ENCODE results near the gene SNCB. TPM values are rescaled to one million over a fixed set of nuclear protein-coding genes. Genes with fewer than 3 reads are reported as not detected.

Gene SNCB
- total RNA-seq, 1 experiment from 2014 or later = not detected

DNA sequence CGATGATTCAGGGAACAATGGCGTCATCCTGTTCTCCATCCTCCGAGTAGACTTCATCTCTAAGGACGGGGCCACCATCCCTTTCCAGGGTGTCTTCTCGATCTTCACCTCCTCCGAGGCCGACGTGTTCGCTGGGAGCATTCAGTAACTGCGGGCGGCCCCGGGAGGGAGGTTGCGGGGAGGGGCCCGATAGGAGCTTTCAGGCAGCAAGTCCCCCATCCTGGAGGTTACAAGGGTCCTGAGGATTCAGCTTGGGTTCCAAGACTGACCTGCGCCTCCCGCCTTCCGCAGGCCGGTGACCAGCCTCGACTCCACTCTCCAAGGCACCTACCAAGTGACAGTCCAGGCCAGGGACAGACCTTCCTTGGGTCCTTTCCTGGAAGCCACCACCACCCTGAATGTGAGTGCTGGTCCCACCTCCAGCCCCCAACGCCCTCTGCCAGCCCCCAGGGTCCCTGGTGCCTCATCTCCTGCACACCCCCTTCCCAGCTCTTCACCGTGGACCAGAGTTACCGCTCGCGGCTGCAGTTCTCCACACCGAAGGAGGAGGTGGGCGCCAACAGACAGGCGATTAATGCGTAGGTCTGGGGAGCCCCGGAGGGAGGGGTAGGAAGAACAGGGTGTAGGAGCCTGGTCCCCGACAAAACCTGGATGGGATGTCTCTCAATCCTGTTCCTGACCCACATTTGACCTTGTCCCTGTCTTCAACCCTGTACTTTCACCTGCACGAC lies 41.1 kb downstream of the SNCB start (continued):
- TF ChIP-seq, protein P1, sequence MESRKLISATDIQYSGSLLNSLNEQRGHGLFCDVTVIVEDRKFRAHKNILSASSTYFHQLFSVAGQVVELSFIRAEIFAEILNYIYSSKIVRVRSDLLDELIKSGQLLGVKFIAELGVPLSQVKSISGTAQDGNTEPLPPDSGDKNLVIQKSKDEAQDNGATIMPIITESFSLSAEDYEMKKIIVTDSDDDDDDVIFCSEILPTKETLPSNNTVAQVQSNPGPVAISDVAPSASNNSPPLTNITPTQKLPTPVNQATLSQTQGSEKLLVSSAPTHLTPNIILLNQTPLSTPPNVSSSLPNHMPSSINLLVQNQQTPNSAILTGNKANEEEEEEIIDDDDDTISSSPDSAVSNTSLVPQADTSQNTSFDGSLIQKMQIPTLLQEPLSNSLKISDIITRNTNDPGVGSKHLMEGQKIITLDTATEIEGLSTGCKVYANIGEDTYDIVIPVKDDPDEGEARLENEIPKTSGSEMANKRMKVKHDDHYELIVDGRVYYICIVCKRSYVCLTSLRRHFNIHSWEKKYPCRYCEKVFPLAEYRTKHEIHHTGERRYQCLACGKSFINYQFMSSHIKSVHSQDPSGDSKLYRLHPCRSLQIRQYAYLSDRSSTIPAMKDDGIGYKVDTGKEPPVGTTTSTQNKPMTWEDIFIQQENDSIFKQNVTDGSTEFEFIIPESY (IDR thresholded peaks at IDR 0.05; ENCODE audit: extremely low read depth, insufficient replicate concordance, low read length) = no peak
- TF ChIP-seq, protein P2, sequence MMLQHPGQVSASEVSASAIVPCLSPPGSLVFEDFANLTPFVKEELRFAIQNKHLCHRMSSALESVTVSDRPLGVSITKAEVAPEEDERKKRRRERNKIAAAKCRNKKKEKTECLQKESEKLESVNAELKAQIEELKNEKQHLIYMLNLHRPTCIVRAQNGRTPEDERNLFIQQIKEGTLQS (IDR thresholded peaks at IDR 0.05) = no peak
- TF ChIP-seq, protein P3, sequence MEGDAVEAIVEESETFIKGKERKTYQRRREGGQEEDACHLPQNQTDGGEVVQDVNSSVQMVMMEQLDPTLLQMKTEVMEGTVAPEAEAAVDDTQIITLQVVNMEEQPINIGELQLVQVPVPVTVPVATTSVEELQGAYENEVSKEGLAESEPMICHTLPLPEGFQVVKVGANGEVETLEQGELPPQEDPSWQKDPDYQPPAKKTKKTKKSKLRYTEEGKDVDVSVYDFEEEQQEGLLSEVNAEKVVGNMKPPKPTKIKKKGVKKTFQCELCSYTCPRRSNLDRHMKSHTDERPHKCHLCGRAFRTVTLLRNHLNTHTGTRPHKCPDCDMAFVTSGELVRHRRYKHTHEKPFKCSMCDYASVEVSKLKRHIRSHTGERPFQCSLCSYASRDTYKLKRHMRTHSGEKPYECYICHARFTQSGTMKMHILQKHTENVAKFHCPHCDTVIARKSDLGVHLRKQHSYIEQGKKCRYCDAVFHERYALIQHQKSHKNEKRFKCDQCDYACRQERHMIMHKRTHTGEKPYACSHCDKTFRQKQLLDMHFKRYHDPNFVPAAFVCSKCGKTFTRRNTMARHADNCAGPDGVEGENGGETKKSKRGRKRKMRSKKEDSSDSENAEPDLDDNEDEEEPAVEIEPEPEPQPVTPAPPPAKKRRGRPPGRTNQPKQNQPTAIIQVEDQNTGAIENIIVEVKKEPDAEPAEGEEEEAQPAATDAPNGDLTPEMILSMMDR (IDR thresholded peaks at IDR 0.05 in 2 of 3, conservative IDR thresholded peaks at IDR 0.05 in 1 of 3; ENCODE audit: borderline replicate concordance in 1 of 3, insufficient read depth in 1 of 3, low read depth in 2 of 3, low read length in 2 of 3) = no peak
- TF ChIP-seq EZH2phosphoT487 (IDR thresholded peaks at IDR 0.05; ENCODE audit: borderline replicate concordance) = no peak

DNA sequence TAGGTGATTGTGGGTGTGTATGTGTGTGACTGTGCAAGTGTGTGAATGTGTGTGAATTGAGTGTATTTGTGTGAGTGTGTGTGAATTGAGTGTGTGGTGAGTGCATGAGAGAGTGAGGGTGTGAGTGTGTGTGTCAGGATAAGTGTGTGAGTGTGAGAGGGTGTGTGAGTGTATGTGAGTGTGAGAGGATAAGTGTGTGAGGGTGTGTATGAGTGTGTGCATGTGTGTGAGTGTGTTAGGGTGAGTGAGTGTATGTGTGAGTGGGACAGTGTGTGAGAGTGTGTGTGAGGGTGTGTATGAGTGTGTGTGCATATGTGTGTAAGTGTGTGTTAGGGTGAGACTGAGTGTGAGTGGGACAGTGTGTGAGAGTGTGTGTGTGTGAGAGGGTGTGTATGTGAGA lies 42.0 kb downstream of the SNCB start:
- no peak overlapping the region for H2AFZ ChIP-seq (ENCODE audit: low read depth, low read length, poor library complexity, severe bottlenecking)
- no TSS peak for BruUV-seq (replicated peaks)
- H3K4me2 ChIP-seq (ENCODE audit: low read length) = no peak overlapping the region
- ChIA-PET CTCF (no interaction called here), POLR2A (no interaction called here), RAD21 (ENCODE audit: low non-redundant PET in 1 of 2, low total read pairs in 2 of 2, uncharacterized antibody in 2 of 2, unreplicated experiment in 2 of 2) (no interaction called here)
- peaks cover 0 to 4% of the 10 kb centered on the region in 2 experiments; a peak in 1 of 4 replicates for H3K36me3 ChIP-seq (ENCODE audit: control insufficient read depth in 1 of 2, insufficient read depth in 2 of 2, low read length in 2 of 2)
- H3K4me3 ChIP-seq (replicated peaks in 1 of 2; ENCODE audit: low read depth in 1 of 2, low read length in 2 of 2) = no peak overlapping the region
- H3K9ac ChIP-seq (ENCODE audit: low read length) = no peak overlapping the region
- no peaks in the 10 kb centered on the region for H3K4me1 ChIP-seq (ENCODE audit: control insufficient read depth in 1 of 2, insufficient read depth in 2 of 2, low read length in 2 of 2)
- H4K20me1 ChIP-seq (ENCODE audit: insufficient read depth) = no peaks in the 10 kb centered on the region
- H3K9me2 ChIP-seq (ENCODE audit: insufficient read depth) = no peaks in the 10 kb centered on the region
- intact Hi-C loops (cut with micrococcal nuclease) = no loop called here
- no peak for ATAC-seq
- no peak for DNase-seq (ENCODE audit: low read depth, low spot score)
- no peak overlapping the region for H3K27ac ChIP-seq (ENCODE audit: low read depth, low read length)
- H3K27me3 ChIP-seq (ENCODE audit: insufficient read depth, low read length) = no peaks in the 10 kb centered on the region
- H3K9me3 ChIP-seq (ENCODE audit: control insufficient read depth in 1 of 2, insufficient read depth in 1 of 2, low read depth in 1 of 2, low read length in 2 of 2) = peaks cover 5 to 17% of the 10 kb centered on the region in 2 experiments; a peak in 2 of 4 replicates
- no peaks in the 10 kb centered on the region for H3K79me2 ChIP-seq (ENCODE audit: insufficient read depth, low read length)
- TF ChIP-seq TCF7L2 (IDR thresholded peaks at IDR 0.05; ENCODE audit: borderline replicate concordance, extremely low read depth, insufficient read depth, insufficient read length) (no peak), YY1 (IDR thresholded peaks at IDR 0.05; ENCODE audit: extremely low read depth, insufficient replicate concordance, low read depth, low read length) (no peak), EZH2 (IDR thresholded peaks at IDR 0.05) (no peak), ZFX (IDR thresholded peaks at IDR 0.05) (no peak), SIN3A (IDR thresholded peaks at IDR 0.05; ENCODE audit: low read depth) (no peak), ELF1 (IDR thresholded peaks at IDR 0.05; ENCODE audit: borderline replicate concordance, low read depth) (no peak), EZH2phosphoT487 (IDR thresholded peaks at IDR 0.05; ENCODE audit: borderline replicate concordance) (no peak), FOSL1 (IDR thresholded peaks at IDR 0.05; ENCODE audit: low read depth) (no peak), SRF (IDR thresholded peaks at IDR 0.05; ENCODE audit: low read depth) (no peak), JUND (IDR thresholded peaks at IDR 0.05) (no peak), EGR1 (IDR thresholded peaks at IDR 0.05; ENCODE audit: low read depth) (no peak), CBX3 (IDR thresholded peaks at IDR 0.05; ENCODE audit: low read depth) (no peak), RAD21 (IDR thresholded peaks at IDR 0.05; ENCODE audit: low read depth) (no peak)
- TF ChIP-seq, protein P4, sequence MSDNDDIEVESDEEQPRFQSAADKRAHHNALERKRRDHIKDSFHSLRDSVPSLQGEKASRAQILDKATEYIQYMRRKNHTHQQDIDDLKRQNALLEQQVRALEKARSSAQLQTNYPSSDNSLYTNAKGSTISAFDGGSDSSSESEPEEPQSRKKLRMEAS (IDR thresholded peaks at IDR 0.05) = no peak
- TF ChIP-seq, protein P1 (IDR thresholded peaks at IDR 0.05; ENCODE audit: extremely low read depth, insufficient replicate concordance, low read length) = no peak

All from HCT116 (cell line).